ENCODE data around the gene ATP5ME.
"Not testable (repeated sequence)": the region's sequence is repeated elsewhere in the genome, so short reads cannot be mapped to it uniquely, and the experiment has no call there.

The ATP5ME gene

GRCh38 chr4:656436-657337 is 17.4 kb downstream of the ATP5ME start:
- no peak for DNase-seq (ENCODE audit: low read depth in 1 of 2, low spot score in 1 of 2)

- no peak for DNase-seq (ENCODE audit: low read depth in 1 of 2, low spot score in 1 of 2)
These were observed 18.5 kb downstream of the ATP5ME start for GRCh38 chr4:655464-656151.

- no peak for DNase-seq (ENCODE audit: low read depth in 1 of 2, low spot score in 1 of 2)
These were observed 19.1 kb downstream of the ATP5ME start for GRCh38 chr4:654871-655463.

- no peak for DNase-seq (ENCODE audit: low read depth in 1 of 2, low spot score in 1 of 2)
These were observed 19.6 kb downstream of the ATP5ME start for GRCh38 chr4:654503-654845.

- DNase-seq (ENCODE audit: low read depth in 1 of 2, low spot score in 1 of 2): no peak
These were observed 20.1 kb downstream of the ATP5ME start for GRCh38 chr4:653831-654502.

GRCh38 chr4:653080-653821 is 20.8 kb downstream of the ATP5ME start:
- DNase-seq (ENCODE audit: low read depth in 1 of 2, low spot score in 1 of 2): no peak

- DNase-seq (ENCODE audit: low read depth in 1 of 2, low spot score in 1 of 2): no peak
These were observed 22.0 kb downstream of the ATP5ME start for GRCh38 chr4:651884-652642.

GRCh38 chr4:650951-651883 is 22.9 kb downstream of the ATP5ME start:
- no peak for DNase-seq (ENCODE audit: low read depth in 1 of 2, low spot score in 1 of 2)

GRCh38 chr4:650461-650860 is 23.6 kb downstream of the ATP5ME start:
- DNase-seq (ENCODE audit: low read depth in 1 of 2, low spot score in 1 of 2): no peak

- no peak for DNase-seq (ENCODE audit: low read depth in 1 of 2, low spot score in 1 of 2)
These were observed 24.2 kb downstream of the ATP5ME start for GRCh38 chr4:649751-650310.

GRCh38 chr4:649293-649625 is 24.8 kb downstream of the ATP5ME start:
- DNase-seq (ENCODE audit: low read depth in 1 of 2, low spot score in 1 of 2): no peak

- DNase-seq (ENCODE audit: low read depth in 1 of 2, low spot score in 1 of 2): no peak
These were observed 25.3 kb downstream of the ATP5ME start for GRCh38 chr4:648579-649292.

- DNase-seq (ENCODE audit: low read depth in 1 of 2, low spot score in 1 of 2): no peak
These were observed 26.6 kb downstream of the ATP5ME start for GRCh38 chr4:647481-647880.

- DNase-seq (ENCODE audit: low read depth in 1 of 2, low spot score in 1 of 2): no peak
These were observed 27.6 kb downstream of the ATP5ME start for GRCh38 chr4:646460-646859.

GRCh38 chr4:642366-642765 is 31.7 kb downstream of the ATP5ME start:
- DNase-seq (ENCODE audit: low read depth in 1 of 2, low spot score in 1 of 2): not testable (repeated sequence)

GRCh38 chr4:637536-638280 is 36.4 kb downstream of the ATP5ME start:
- no peak for DNase-seq (ENCODE audit: low read depth in 1 of 2, low spot score in 1 of 2)

- DNase-seq (ENCODE audit: low read depth in 1 of 2, low spot score in 1 of 2): no peak
These were observed 37.4 kb downstream of the ATP5ME start for GRCh38 chr4:636628-637159.

Measured in activated T-helper 1 cell treated with anti-CD3 and anti-CD28 coated beads, Interleukin-2, amount 50 U/mL, for 16 hours (primary cell).